HUES6 (cell line): Measurements from ENCODE around the gene KRT17.
"Not testable (repeated sequence)": the region's sequence is repeated elsewhere in the genome, so short reads cannot be mapped to it uniquely, and the experiment has no call there.

Source experiments
- H3K27ac ChIP-seq: 2 replicates; pipeline ENCODE4 v1.7.0; 2013; ENCODE audit warnings: low read depth, mild to moderate bottlenecking, low read length, inconsistent platforms
- H3K27me3 ChIP-seq: 2 replicates; pipeline ENCODE4 v1.6.1; 2013; ENCODE audit warnings: low read length; ENCODE audit not compliant: control insufficient read depth, insufficient read depth
- H3K36me3 ChIP-seq: 2 replicates; pipeline ENCODE4 v1.6.1; 2013; ENCODE audit warnings: low read length; ENCODE audit not compliant: control insufficient read depth, insufficient read depth
- H3K4me1 ChIP-seq: 2 replicates; pipeline ENCODE4 v1.6.1; 2013; ENCODE audit warnings: low read length; ENCODE audit not compliant: control insufficient read depth, insufficient read depth
- H3K4me3 ChIP-seq: 2 replicates; pipeline ENCODE4 v1.5.1; 2013; ENCODE audit warnings: low read depth, low read length
- H3K9ac ChIP-seq: one replicate; pipeline ENCODE4 v1.6.1; 2013; ENCODE audit warnings: mild to moderate bottlenecking, low read length
- H3K9me3 ChIP-seq: 2 replicates; pipeline ENCODE4 v1.6.1; 2013; ENCODE audit warnings: low read depth, low read length; ENCODE audit not compliant: control insufficient read depth, insufficient read depth

Gene KRT17

DNA sequence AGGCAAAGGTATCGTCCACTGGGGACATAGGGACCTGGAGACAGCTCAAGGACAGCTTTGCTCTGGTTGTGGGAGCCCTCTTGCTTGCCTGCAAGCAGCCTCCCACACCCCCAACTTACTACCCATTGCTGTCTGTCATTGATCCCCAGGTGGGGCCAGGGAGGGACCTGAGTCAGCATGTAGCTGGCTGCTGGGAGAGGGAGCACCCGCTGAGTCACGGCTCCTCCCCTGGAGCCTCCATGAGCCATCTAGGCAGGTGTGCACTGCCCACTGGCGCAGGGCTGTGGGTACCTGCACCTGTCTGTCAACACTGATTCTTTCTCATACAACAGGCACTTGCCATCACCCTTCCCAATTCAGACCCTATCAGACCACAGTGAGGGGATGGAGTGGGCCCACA, 47.6 kb downstream of the KRT17 start:
- H3K9ac ChIP-seq, H3K36me3 ChIP-seq, H3K4me3 ChIP-seq, H3K27ac ChIP-seq, H3K4me1 ChIP-seq, H3K9me3 ChIP-seq: not testable (repeated sequence)
- peaks cover 10% of the 10 kb centered on the region; the same call in 1 of the 2 replicates for H3K27me3 ChIP-seq

DNA sequence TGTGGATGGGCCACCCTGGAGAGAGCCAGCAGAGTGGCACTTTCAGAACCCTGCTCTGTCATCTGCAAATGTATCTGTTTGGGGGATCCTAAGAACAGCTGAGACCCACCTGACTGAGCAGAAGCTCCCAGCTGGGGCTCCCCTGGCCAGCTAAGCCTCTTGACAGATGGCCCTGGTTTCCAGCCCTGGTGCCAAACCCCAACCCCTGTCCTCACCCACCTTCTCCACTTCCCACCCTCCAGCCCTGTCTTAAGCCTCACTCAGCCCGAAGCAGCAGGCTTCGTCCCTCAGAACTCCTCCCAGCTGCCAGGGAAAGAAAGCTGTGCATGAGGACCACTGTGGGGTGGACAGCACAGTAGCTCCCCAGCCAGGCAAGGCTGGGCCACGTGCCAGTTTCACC, 49.0 kb downstream of the KRT17 start:
- Histone ChIP-seq H3K9ac (no peak overlapping the region), H3K36me3 (no peaks in the 10 kb centered on the region), H3K27ac (no peak overlapping the region), H3K27me3 (peaks cover 4% of the 10 kb centered on the region; the same call in 1 of the 2 replicates), H3K9me3 (no peaks in the 10 kb centered on the region), H3K4me3 (no peak overlapping the region), H3K4me1 (peaks cover 8% of the 10 kb centered on the region)

DNA sequence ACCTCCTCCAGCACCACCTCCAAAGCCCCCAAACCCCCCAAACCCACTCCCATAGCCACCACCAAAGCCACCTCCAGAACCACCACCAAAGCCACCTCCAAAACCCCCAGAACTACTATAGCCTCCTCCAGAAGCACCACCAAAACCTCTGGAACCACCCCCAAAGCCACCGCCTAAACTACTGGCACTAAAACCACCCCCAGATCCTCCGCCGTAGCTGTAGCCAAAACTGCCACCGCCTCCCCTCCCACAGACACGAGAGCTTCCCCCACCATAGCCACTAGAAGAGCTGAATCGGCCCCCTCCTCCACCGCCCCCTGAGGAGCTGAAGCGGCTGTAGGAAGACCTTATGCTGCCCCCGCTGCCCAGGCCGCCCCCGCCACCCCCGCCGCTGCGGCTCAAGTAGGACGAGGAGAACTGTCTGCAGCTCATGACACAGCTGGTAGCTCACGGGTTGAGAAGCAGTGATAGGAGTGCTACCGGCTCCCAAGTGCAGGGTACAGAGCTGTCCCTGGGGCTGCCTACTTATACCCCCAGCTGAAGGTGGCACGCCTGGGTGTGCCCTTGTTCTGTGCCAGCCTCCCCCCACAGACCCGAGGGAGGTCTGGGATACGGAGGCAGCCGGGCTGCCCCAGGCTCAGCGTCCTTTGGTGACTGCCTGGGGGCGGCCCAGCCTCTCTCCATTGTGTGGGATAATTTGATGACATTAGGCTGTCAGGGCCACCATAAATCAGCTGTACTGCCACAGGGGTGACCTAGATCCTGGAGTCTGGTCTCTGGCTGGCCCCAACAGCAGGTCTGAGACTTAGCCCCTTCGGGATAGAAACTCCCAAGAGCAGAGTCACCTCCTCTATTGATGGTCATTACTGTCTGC, 52.6 kb downstream of the KRT17 start, which contains the start of gene KRT9:
TSS of gene KRT9 (minus strand) at position 499 of the 874 bp plus-strand sequence. CDS start at position 432, 67 bp downstream.
- Histone ChIP-seq H3K9me3 (no peaks in the 10 kb centered on the region), H3K27ac (no peak within 1 kb of the TSS)

More for the DNA sequence above, 52.6 kb downstream of the KRT17 start, which contains the start of gene KRT9:
- Histone ChIP-seq H3K36me3 (no peaks in the 10 kb centered on the region), H3K4me1 (no peaks in the 10 kb centered on the region), H3K27me3 (peaks cover 9% of the 10 kb centered on the region; the same call in 1 of the 2 replicates), H3K4me3 (no peak within 1 kb of the TSS), H3K9ac (no peak within 1 kb of the TSS)
